Sigmoid colon (tissue), 4 donors: Measurements from ENCODE around the gene BLNK.

Source experiments
- EP300 ChIP-seq, 4 donors: sonication (generic); formaldehyde crosslinking; IDR thresholded peaks; one replicate each; pipeline ENCODE4 v1.6.1; 2017; ENCODE audit warnings: antibody characterized with exemption in 4 of 4
- TF ChIP-seq, protein P1 (sequence below), 4 experiments: fragments of 450-650 bp in 3 of 4; fragments of 200-600 bp in 1 of 4; IDR thresholded peaks; one replicate each; pipeline ENCODE4 v1.5.1; 2016 to 2019; ENCODE audit warnings: antibody characterized with exemption in 4 of 4, mild to moderate bottlenecking in 3 of 4, moderate library complexity in 2 of 4

DNA sequence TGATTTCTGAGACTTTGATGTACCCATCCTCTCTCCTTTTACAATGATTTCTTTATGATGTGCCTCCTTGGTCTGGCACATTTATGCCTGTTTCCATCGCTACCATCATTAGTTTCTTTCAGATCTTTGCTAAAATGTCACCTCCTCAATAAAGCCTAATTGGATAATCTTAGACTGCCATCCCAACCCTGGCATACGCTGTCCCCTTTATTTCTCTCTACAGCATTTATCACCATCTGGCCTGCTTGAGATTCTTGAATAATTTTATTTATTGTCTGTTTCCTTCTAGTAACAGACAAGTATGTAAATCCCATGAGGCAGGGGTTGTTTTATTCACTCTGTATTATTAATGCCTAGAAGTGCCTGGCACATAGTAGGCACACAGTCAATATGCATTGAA lies 26.1 kb upstream of the BLNK start:
- TF ChIP-seq, protein P1, sequence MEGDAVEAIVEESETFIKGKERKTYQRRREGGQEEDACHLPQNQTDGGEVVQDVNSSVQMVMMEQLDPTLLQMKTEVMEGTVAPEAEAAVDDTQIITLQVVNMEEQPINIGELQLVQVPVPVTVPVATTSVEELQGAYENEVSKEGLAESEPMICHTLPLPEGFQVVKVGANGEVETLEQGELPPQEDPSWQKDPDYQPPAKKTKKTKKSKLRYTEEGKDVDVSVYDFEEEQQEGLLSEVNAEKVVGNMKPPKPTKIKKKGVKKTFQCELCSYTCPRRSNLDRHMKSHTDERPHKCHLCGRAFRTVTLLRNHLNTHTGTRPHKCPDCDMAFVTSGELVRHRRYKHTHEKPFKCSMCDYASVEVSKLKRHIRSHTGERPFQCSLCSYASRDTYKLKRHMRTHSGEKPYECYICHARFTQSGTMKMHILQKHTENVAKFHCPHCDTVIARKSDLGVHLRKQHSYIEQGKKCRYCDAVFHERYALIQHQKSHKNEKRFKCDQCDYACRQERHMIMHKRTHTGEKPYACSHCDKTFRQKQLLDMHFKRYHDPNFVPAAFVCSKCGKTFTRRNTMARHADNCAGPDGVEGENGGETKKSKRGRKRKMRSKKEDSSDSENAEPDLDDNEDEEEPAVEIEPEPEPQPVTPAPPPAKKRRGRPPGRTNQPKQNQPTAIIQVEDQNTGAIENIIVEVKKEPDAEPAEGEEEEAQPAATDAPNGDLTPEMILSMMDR (IDR thresholded peaks at IDR 0.05) = no peak
- TF ChIP-seq EP300 (IDR thresholded peaks at IDR 0.05) = no peak
